Memory B cell (primary cell): Measurements from ENCODE around the gene HJV.

Source experiments
- ATAC-seq: fragments of 150-1000 bp; cut with Tn5 transposase; 2 replicates; pipeline ENCODE4 v1.10.0; 2021; ENCODE audit warnings: low read depth, mild to moderate bottlenecking, moderate library complexity
- DNase-seq, 2 donors: peaks; one replicate each; pipeline ENCODE4 v3.0.0; 2022; ENCODE audit warnings: low spot score in 2 of 2
- H3K27ac Mint-ChIP-seq: one replicate; pipeline ENCODE4 v1.8.0; 2022; ENCODE audit warnings: mild to moderate bottlenecking, moderate library complexity, mixed read lengths
- H3K27me3 Mint-ChIP-seq: one replicate; pipeline ENCODE4 v1.8.0; 2022; ENCODE audit warnings: mixed read lengths
- H3K36me3 Mint-ChIP-seq: one replicate; pipeline ENCODE4 v1.8.0; 2022; ENCODE audit warnings: mild to moderate bottlenecking, mixed read lengths
- H3K4me1 Mint-ChIP-seq: one replicate; pipeline ENCODE4 v1.8.0; 2022; ENCODE audit warnings: mixed read lengths
- H3K4me3 Mint-ChIP-seq: one replicate; pipeline ENCODE4 v1.8.0; 2022; ENCODE audit warnings: mild to moderate bottlenecking, moderate library complexity, mixed read lengths
- H3K9me3 Mint-ChIP-seq: one replicate; pipeline ENCODE4 v1.8.0; 2022; ENCODE audit warnings: mixed read lengths

HJV gene

DNA sequence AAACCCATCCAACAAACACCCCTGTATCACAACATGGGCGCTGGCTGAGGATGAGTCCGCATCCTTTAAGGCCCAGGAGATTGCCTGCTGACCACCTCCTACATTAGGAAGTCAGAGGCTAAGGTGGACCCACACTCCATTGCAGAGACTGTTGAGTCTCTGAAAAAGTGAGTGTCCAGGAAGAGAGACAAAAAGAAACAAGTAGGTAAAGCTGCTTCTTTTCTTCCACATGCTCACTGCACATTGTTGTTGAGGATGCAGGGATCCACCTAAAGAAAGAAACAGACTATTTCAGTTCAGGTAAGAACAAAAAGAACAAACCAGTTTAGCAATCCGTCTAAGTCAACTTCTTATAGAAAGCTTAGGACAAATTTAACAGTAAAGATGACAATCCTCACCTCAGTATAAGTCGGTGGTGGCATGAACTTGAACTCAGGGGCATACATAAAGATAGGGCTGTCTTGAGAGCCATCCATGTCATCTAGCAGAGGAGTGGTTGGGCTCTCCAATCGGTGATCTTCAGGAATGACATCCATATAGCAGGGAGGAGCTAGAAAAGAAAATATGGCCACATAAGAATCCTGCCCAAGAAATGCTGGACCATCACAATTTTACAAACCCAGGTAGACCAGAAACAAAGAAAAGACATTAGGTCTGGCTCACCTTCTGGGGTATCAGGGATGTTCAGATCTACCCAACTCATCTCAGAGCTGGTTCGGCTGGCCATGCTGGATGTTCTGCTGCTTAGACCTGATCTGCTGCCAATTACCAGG is 27.7 kb downstream of the HJV start:
- peak overlapping the region; percentile 95 for H3K4me3 Mint-ChIP-seq
- H3K9me3 Mint-ChIP-seq, result no peaks in the 10 kb centered on the region
- H3K4me1 Mint-ChIP-seq, result peaks cover 41% of the 10 kb centered on the region
- no peaks in the 10 kb centered on the region for H3K27me3 Mint-ChIP-seq
- no peak for DNase-seq
- no peak for ATAC-seq
- H3K36me3 Mint-ChIP-seq, result peaks cover 44% of the 10 kb centered on the region
- peak overlapping the region; percentile 98 for H3K27ac Mint-ChIP-seq

DNA sequence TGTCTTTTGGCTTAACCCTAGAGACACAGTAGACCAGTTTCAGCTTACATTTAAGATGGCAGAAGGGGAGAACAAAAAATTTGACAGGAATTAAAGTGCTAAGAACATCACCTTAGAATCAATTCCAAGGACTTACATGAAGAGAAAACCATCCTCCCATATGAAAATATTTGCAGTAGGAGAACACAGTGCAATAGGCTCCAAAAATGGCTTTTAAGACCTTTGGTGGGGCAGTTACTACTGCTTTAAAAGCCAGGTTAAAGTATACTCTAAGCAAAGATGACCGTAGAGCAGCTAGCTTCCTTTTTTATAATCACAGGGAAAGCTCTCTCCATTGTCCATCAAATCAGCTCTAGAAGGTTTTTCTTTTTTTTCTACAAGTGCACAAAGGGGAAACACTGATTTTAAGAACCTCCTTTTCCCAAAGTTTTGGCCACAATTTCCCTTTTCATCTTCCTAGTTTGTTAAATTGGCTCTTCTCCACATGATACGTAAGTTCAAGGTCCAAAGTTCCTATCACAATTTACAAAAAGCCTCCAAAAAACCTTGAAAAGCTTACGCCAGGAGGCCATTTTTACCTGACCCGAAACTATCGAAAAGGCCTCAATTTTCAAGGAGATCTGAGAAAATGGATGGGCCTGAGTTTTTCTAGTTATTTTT is 28.4 kb downstream of the HJV start:
- Mint-ChIP-seq H3K9me3 (no peaks in the 10 kb centered on the region), H3K36me3 (peaks cover 44% of the 10 kb centered on the region)

DNA sequence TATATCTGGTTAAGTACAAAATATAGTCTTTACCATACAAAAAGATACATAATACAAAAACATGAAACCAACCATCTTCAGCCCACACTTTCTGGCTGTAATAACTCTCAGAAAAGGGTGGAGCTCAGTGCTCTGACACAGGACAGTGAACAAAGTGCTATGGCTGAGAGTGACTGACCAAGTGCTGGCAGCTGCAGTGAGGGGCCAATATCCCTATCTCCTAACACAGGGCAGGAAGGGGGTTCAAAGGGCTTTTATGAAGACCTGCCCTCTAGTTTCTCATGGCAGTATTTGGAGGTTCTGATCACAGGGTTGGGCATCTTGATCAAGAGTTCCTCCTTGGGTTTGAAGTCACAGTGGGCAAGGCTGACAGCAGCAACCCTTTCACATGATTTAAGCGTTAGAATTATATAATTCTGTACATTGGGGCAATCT is 29.0 kb downstream of the HJV start:
- peaks cover 47% of the 10 kb centered on the region for H3K4me1 Mint-ChIP-seq

More for the DNA sequence above, 28.4 kb downstream of the HJV start:
- DNase-seq, result no peak
- H3K4me3 Mint-ChIP-seq, result peak overlapping the region; percentile 95
- peak overlapping the region; percentile 98 for H3K27ac Mint-ChIP-seq
- no peaks in the 10 kb centered on the region for H3K27me3 Mint-ChIP-seq
- peaks cover 45% of the 10 kb centered on the region for H3K4me1 Mint-ChIP-seq
- ATAC-seq, result no peak

DNA sequence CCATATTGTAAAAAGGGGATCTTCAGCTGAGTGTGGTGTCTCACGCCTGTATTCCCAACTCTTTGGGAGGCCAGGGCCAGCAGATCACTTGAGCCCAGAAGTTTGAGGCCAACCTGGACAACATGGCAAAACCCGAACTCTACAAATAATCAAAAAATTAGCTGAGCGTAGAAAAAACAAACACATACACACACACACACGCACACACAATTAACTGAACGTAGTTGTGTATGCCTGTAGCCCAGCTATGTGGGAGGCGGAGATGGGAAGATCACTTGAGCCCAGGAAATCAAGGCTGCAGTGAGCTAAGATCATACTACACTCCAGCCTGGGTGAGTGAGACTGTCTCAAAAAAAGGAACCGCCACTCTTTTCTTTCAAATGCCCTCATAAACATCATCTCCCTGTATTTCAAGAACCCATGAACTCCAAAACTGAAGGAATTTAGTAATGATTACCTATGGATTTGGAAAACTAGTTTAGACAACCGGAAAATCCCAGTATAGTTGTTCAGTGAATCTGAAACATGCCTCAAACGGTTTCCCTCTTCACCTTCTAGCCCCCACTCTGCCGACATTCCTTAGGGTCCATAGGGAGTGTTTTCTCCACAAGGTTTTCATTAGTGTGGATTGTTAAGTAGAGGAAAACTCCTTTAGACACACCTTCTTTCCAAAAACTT is 29.7 kb downstream of the HJV start:
- Mint-ChIP-seq H3K4me1 (peaks cover 43% of the 10 kb centered on the region), H3K4me3 (peak overlapping the region; percentile 95), H3K36me3 (peaks cover 44% of the 10 kb centered on the region), H3K27me3 (no peaks in the 10 kb centered on the region), H3K27ac (peak overlapping the region; percentile 77), H3K9me3 (no peaks in the 10 kb centered on the region)
- ATAC-seq (no peak), DNase-seq (no peak)

More for the DNA sequence above, 29.0 kb downstream of the HJV start:
- H3K27me3 Mint-ChIP-seq, result no peaks in the 10 kb centered on the region
- H3K9me3 Mint-ChIP-seq, result no peaks in the 10 kb centered on the region
- peak overlapping the region; percentile 77 for H3K27ac Mint-ChIP-seq
- DNase-seq (no peak), ATAC-seq (no peak)
- peak overlapping the region; percentile 95 for H3K4me3 Mint-ChIP-seq
- peaks cover 44% of the 10 kb centered on the region for H3K36me3 Mint-ChIP-seq

DNA sequence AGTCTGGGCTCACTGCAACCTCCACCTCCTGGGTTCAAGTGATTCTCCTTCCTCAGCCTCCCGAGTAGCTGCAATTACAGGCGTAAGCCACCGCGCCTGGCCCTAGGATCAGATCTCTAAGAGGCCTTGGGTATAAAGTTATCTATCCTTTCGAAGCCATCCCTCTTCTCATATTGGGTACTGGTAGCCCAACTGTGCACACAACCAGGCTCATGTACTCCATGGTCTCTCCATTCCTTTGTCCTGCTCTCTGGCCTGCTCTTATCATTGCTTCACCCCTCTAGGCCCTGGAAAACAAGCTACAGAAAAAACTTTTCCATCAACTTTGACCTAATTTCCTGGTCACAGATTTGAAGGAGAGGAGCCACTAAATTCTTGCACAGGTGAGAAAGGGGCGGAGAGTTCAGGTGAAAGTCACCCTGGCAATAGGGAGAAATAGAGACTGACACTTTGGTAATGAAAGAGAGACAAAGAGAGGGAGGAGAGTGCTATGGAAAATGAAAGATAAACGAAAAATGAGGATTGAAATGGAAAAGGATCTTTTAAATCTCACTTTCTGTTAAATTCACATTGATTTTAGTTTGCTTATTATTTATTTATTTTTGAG is 31.2 kb downstream of the HJV start:
- Mint-ChIP-seq H3K27me3 (no peaks in the 10 kb centered on the region), H3K9me3 (no peaks in the 10 kb centered on the region), H3K4me3 (peak overlapping the region; percentile 18), H3K36me3 (peaks cover 35% of the 10 kb centered on the region), H3K4me1 (peaks cover 48% of the 10 kb centered on the region), H3K27ac (peak overlapping the region; percentile 77)
- no peak for DNase-seq
- ATAC-seq, result no peak

DNA sequence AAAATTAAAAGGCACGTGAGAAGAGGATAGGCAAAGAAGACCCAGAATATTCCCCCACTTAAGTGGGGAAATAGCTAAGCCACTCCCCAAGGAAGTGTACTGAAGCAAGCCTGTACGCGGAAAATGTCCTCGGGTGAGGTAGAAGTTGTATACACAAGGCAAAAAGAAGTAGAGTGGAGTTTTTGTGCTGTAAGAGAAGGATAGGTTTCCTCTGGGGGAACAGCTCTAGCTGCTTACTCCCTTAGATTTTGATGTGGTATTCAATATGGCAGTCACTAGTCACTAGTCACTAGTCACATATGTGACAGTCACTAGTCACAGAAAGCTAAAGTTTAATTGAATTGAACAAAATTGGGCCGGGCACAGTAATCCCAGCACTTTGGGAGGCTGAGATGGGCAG is 32.8 kb downstream of the HJV start:
- peak overlapping the region; percentile 82 for H3K27ac Mint-ChIP-seq
- H3K36me3 Mint-ChIP-seq, result peaks cover 19% of the 10 kb centered on the region
- no peaks in the 10 kb centered on the region for H3K9me3 Mint-ChIP-seq
- peaks cover 56% of the 10 kb centered on the region for H3K4me1 Mint-ChIP-seq
- peak; percentile 14 for ATAC-seq
- no peak overlapping the region for H3K4me3 Mint-ChIP-seq
- DNase-seq, result no peak
- H3K27me3 Mint-ChIP-seq, result no peaks in the 10 kb centered on the region

DNA sequence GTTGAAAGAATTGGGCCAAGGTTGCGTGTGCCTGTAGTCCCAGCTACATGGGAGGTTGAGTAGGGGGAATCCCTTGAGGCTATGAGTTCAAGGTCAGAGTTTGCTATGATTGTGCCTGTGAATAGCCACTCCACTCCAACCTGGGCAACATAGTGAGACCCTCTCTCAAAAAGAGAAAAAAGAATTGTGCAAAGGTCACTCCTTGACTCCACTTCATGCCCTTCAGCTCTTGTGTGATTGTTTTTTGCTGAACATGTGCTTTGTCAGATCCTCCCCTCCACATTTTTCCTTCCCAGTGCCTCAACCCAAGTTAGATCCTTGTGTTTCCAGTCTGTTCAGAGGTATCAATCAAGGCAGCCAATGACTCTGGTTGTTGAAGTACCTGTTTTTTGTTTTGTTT is 33.6 kb downstream of the HJV start:
- H3K4me3 Mint-ChIP-seq, result no peak overlapping the region

DNA sequence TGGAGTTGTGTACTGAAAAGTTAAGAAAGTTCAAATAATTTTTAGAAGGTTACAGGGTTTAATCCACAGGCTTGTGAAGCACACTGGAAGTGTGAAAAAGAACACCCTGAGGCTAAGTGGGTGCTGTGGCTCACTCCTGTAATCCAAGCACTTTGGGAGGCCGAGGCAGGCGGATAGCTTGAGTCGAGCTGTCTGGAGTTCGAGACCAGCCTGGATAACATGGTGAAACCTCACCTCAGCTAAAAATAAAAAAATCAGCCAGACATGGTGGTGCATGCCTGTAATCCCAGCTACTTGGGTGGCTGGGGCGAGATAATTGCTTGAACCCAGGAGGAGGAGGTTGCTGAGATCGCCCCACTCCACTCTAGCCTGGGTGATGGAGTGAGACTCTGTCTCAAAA is 35.0 kb downstream of the HJV start:
- no peak overlapping the region for H3K27ac Mint-ChIP-seq
- no peak for DNase-seq
- ATAC-seq, result no peak
- peaks cover 65% of the 10 kb centered on the region for H3K4me1 Mint-ChIP-seq
- peaks cover under 1% of the 10 kb centered on the region for H3K36me3 Mint-ChIP-seq
- no peaks in the 10 kb centered on the region for H3K9me3 Mint-ChIP-seq
- H3K27me3 Mint-ChIP-seq, result no peaks in the 10 kb centered on the region
- H3K4me3 Mint-ChIP-seq, result no peak overlapping the region

More for the DNA sequence above, 33.6 kb downstream of the HJV start:
- H3K27ac Mint-ChIP-seq, result peak overlapping the region; percentile 82
- no peak for ATAC-seq
- no peak for DNase-seq
- H3K27me3 Mint-ChIP-seq, result no peaks in the 10 kb centered on the region
- peaks cover 63% of the 10 kb centered on the region for H3K4me1 Mint-ChIP-seq
- no peaks in the 10 kb centered on the region for H3K9me3 Mint-ChIP-seq
- peaks cover 12% of the 10 kb centered on the region for H3K36me3 Mint-ChIP-seq

DNA sequence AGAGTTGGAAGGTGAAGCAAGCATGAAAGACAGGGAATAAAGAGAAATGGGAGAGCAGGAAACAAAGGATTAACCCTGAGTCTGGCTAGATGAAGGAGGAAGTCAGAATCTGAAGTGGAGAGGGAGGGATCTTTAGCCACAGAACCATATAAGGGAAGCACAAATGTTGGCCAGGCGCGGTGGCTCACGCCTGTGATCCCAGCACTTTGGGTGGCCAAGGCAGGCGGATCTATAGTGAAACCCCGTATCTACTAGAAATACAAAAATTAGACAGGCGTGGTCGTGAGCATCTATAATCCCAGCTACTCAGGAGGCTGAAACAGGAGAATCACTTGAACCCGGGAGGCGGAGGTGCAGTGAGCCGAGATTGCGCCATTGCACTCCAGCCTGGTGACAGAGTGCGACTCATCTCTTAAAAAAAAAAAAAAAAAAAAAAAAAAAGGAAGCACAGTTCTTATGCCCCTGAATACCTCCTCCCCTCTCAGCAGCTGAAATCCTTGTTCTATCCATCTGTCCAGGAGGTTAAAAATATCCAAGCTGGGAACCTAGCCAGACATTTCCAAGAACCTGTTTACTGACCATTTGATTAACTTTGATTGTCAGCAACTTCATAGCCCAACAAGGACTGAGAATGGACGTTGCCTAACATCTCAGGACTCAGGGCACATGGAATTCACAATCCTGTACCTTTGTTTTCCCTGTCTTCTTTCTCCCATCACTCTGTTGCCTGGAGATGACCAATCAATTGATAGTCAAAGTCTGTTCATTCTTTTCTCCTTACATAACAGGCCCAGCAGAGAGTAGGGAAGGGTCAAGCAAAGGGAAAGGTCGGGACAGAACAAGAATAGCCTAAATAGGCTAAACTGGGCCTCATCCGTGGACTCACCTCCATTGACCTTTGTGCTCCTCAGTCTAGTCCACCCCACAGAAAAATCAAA is 35.8 kb downstream of the HJV start:
- H3K4me1 Mint-ChIP-seq, result peaks cover 63% of the 10 kb centered on the region
- no peak for DNase-seq

DNA sequence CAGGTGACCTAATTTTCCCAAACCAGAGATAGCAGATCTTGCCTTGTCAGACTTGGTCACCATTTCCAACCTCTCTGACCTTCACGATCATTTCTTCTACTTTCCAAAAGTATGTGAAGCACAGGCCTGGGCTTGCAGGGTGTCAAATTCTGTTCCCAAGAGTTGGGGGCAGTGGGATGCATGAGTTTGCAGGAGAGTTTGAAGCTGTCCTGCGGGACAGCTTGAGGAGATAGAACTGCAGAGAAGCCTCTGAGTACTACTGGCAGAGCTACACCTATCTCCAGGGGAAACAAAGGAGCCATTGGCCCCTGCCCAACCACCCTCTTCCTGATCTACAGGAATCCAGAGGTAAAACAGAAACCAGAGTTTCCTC is 36.4 kb downstream of the HJV start:
- Mint-ChIP-seq H3K27ac (no peak overlapping the region), H3K27me3 (no peaks in the 10 kb centered on the region), H3K4me3 (peak overlapping the region; percentile 61), H3K4me1 (peaks cover 58% of the 10 kb centered on the region), H3K36me3 (no peaks in the 10 kb centered on the region), H3K9me3 (no peaks in the 10 kb centered on the region)
- ATAC-seq, result no peak
- DNase-seq, result no peak

More for the DNA sequence above, 35.8 kb downstream of the HJV start:
- H3K27me3 Mint-ChIP-seq, result no peaks in the 10 kb centered on the region
- no peak overlapping the region for H3K27ac Mint-ChIP-seq
- no peaks in the 10 kb centered on the region for H3K9me3 Mint-ChIP-seq
- ATAC-seq, result no peak
- H3K4me3 Mint-ChIP-seq, result peak overlapping the region; percentile 61
- no peaks in the 10 kb centered on the region for H3K36me3 Mint-ChIP-seq

DNA sequence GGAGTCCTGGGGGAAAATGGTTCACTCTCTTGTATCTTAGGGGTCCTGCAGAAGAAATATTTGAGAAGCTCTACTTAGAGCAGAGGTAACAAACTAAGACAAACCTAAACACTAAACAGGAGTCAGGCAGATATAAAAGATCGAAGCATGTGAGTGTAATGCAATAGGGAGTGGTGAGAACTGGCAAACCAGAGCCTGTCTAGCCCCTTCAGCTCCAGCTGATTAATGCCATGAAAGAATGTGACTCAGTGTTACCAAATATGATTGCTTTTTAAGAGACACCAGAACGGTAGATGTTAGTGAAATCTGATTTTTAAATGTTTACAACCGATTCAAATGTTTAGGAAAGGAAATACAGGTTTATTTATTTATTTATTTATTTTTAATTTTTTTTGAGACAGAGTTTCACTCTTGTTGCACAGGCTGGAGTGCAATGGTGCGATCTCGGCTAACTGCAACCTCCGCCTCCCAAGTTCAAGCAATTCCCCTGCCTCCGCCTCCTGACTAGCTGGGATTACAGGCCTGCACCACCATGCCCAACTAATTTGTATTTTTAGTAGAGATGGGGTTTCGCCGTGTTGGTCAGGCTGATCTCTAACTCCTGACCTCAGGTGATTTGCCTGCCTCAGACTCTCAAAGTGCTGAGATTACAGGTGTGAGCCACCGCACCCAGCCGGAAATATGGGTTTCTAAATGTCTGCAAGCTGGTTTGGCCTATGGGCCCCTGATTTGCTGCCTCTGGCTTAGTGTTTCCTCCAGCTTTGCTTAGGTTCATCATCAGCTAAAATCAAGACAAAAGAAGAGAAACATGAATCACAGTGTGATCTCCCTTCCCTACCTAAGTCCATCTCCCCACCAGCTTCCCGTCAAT is 37.3 kb downstream of the HJV start:
- peak; percentile 42 for ATAC-seq
- no peaks in the 10 kb centered on the region for H3K27me3 Mint-ChIP-seq
- peaks cover 57% of the 10 kb centered on the region for H3K4me1 Mint-ChIP-seq
- H3K9me3 Mint-ChIP-seq, result no peaks in the 10 kb centered on the region
- H3K27ac Mint-ChIP-seq, result no peak overlapping the region
- no peaks in the 10 kb centered on the region for H3K36me3 Mint-ChIP-seq
- peak overlapping the region; percentile 61 for H3K4me3 Mint-ChIP-seq
- DNase-seq, result no peak

DNA sequence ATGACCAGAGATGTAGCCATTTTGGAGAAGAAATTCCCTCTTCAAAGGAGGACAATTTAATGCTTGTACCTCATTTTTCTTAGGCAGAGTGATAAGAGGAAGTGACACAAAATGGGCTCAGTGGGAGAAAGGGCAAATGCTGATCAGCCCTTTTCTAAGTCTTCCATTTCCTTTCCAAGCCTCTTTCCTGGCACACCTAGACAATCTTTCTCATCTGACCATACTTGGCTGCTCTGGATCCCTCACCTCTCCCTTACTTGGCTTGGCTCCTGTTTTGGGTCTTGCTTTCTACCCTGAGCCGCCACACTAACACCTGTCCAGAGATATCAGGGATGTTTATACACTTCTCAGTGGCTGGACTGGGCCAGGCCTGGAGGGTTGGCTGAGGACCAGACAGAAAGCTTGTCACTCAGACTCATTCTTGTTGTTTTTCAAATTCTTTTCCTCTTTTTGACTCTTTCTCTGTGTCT is 38.3 kb downstream of the HJV start:
- Mint-ChIP-seq H3K27me3 (no peaks in the 10 kb centered on the region), H3K4me1 (peaks cover 56% of the 10 kb centered on the region)

More for the DNA sequence above, 38.3 kb downstream of the HJV start:
- Mint-ChIP-seq H3K36me3 (no peaks in the 10 kb centered on the region), H3K27ac (no peak overlapping the region), H3K4me3 (peak overlapping the region; percentile 6), H3K9me3 (no peaks in the 10 kb centered on the region)
- no peak for DNase-seq
- ATAC-seq, result no peak
